ENCODE measurements around the gene LIPK. TPM values are rescaled to one million over a fixed set of nuclear protein-coding genes. Genes with fewer than 3 reads are reported as not detected.

The LIPK gene
- total RNA-seq, 1 experiment from 2014 or later: not detected

DNA sequence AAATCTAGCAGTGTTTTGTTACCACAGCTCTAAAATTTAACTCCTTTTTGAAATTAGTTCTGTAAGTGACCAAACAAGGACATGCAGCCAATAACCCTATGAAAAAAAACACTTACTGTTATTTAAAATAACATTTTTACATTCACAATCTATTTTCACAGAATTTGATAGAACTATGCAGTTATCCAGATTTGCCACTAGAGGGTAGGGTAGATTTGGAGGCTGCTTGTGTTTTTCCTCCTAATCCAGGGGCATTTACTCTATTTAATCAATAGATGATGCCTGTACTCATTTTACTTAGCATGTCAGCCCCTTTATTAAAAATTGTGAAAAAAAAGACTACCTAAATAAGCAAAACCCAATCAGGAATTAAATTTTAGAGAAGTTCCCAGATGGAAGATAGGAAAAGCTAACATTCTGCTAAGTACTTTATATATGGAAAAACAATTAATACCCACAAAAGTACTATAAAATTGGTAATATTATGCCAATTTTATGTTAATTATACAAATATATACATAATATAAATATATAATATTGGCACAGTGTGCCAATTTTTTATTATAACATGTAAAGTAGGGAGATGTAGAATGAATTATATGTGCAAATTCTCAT is 18.1 kb upstream of the LIPK start:
- H3K9me3 ChIP-seq (ENCODE audit: low read length): no peaks in the 10 kb centered on the region
- H3K79me2 ChIP-seq (ENCODE audit: low read length): no peaks in the 10 kb centered on the region
- H3K4me1 ChIP-seq (ENCODE audit: insufficient read depth, low read length): no peaks in the 10 kb centered on the region
- ChIA-PET POLR2A (ENCODE audit: unreplicated experiment) (no interaction called here), CTCF (no interaction called here)
- TF ChIP-seq, protein P1, sequence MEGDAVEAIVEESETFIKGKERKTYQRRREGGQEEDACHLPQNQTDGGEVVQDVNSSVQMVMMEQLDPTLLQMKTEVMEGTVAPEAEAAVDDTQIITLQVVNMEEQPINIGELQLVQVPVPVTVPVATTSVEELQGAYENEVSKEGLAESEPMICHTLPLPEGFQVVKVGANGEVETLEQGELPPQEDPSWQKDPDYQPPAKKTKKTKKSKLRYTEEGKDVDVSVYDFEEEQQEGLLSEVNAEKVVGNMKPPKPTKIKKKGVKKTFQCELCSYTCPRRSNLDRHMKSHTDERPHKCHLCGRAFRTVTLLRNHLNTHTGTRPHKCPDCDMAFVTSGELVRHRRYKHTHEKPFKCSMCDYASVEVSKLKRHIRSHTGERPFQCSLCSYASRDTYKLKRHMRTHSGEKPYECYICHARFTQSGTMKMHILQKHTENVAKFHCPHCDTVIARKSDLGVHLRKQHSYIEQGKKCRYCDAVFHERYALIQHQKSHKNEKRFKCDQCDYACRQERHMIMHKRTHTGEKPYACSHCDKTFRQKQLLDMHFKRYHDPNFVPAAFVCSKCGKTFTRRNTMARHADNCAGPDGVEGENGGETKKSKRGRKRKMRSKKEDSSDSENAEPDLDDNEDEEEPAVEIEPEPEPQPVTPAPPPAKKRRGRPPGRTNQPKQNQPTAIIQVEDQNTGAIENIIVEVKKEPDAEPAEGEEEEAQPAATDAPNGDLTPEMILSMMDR (conservative IDR thresholded peaks at IDR 0.05; ENCODE audit: low read depth, low read length): no peak
- TF ChIP-seq EZH2phosphoT487 (IDR thresholded peaks at IDR 0.05; ENCODE audit: borderline replicate concordance, low read length): no peak
- no peak for TF ChIP-seq EZH2 (IDR thresholded peaks at IDR 0.05; ENCODE audit: low read length, unreplicated experiment)
- H3K9ac ChIP-seq (ENCODE audit: low read length): no peak overlapping the region
- H3K4me2 ChIP-seq (ENCODE audit: low read length): no peak overlapping the region
- intact Hi-C loops (cut with micrococcal nuclease): no loop called here
- H3K27ac ChIP-seq (ENCODE audit: low read length): no peak overlapping the region
- DNase-seq: no peak
- BruUV-seq (replicated peaks): no TSS peak
- no peak overlapping the region for H3K4me3 ChIP-seq (ENCODE audit: low read length)
- no peaks in the 10 kb centered on the region for H3K27me3 ChIP-seq (ENCODE audit: low read length)
- H3K9me2 ChIP-seq (replicated peaks; ENCODE audit: low read length): no peaks in the 10 kb centered on the region
- no peaks in the 10 kb centered on the region for H3F3A ChIP-seq (ENCODE audit: low read length, unreplicated experiment)
- H2AFZ ChIP-seq (ENCODE audit: low read length): no peak overlapping the region
- ATAC-seq: no peak
- H3K36me3 ChIP-seq (ENCODE audit: low read depth, low read length): no peaks in the 10 kb centered on the region
- no peaks in the 10 kb centered on the region for H4K20me1 ChIP-seq (ENCODE audit: low read length)

DNA sequence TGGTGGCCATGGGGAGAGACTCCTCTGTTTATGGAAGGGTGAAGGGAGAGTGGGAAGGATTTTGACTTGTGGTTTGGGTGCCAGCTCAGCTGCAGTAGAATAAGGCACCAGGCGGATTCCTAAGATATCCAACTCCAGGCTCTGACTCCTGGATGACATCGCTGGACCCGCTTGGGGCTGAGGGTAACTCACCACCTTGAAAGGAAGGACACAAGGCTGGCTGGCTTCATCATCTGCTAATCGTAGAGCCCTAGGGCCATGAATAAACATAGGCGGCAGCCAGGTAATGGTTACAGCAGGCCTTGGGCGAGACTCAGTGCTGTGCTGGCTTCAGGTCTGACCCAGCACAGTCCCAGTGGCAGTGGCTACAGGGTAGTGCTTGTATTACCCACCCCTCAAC is 16.7 kb upstream of the LIPK start:
- intact Hi-C loops (cut with micrococcal nuclease): no loop called here
- no peak overlapping the region for H3K27ac ChIP-seq (ENCODE audit: low read length)
- H2AFZ ChIP-seq (ENCODE audit: low read length): no peak overlapping the region
- H3K4me2 ChIP-seq (ENCODE audit: low read length): no peak overlapping the region
- no peak for ATAC-seq
- H3K36me3 ChIP-seq (ENCODE audit: low read depth, low read length): no peaks in the 10 kb centered on the region
- no peaks in the 10 kb centered on the region for H3K9me3 ChIP-seq (ENCODE audit: low read length)
- no peaks in the 10 kb centered on the region for H3K4me1 ChIP-seq (ENCODE audit: insufficient read depth, low read length)
- no peak overlapping the region for H3K9ac ChIP-seq (ENCODE audit: low read length)
- no peaks in the 10 kb centered on the region for H3K79me2 ChIP-seq (ENCODE audit: low read length)
- BruUV-seq (replicated peaks): no TSS peak
- TF ChIP-seq EZH2 (IDR thresholded peaks at IDR 0.05; ENCODE audit: low read length, unreplicated experiment) (no peak), EZH2phosphoT487 (IDR thresholded peaks at IDR 0.05; ENCODE audit: borderline replicate concordance, low read length) (no peak)
- TF ChIP-seq, protein P1 (conservative IDR thresholded peaks at IDR 0.05; ENCODE audit: low read depth, low read length): no peak
- DNase-seq: no peak
- POLR2A ChIA-PET (ENCODE audit: unreplicated experiment): no interaction called here
- H3K4me3 ChIP-seq (ENCODE audit: low read length): no peak overlapping the region
- H3K27me3 ChIP-seq (ENCODE audit: low read length): no peaks in the 10 kb centered on the region
- H3F3A ChIP-seq (ENCODE audit: low read length, unreplicated experiment): no peaks in the 10 kb centered on the region
- H3K9me2 ChIP-seq (replicated peaks; ENCODE audit: low read length): no peaks in the 10 kb centered on the region
- CTCF ChIA-PET: no interaction called here
- no peaks in the 10 kb centered on the region for H4K20me1 ChIP-seq (ENCODE audit: low read length)

DNA sequence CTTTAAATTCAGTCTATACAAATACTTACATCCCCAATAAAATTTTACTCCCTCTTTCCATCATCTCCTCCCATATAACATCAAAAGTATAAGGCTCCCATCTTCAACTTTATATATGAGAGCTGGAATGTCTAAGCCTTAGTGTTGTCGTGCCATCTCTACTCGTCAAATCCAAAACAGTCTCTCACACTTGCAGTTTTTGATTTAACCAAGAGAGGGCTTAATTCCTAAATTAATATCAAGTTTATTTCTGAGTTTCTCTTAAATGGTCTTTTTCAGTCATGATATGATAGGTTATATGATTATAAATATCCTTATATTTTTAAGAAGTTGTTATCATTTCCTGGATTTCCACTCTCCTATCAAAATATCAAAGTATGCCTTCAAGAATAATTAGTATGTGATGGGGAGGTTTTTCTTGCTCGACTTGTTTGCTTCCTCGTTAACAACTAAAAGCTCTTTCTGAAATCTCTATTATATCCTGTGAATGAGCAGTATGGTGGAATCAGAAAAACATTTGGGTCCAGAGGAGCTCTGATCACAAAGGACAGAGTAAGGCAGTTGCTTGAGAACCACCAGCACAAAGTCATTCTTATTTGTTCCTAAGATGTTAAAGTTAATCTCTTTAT is 12.5 kb upstream of the LIPK start:
- DNase-seq: no peak
- no peak for ATAC-seq
- no peaks in the 10 kb centered on the region for H3K79me2 ChIP-seq (ENCODE audit: low read length)
- no peaks in the 10 kb centered on the region for H3K4me1 ChIP-seq (ENCODE audit: insufficient read depth, low read length)
- H3K27me3 ChIP-seq (ENCODE audit: low read length): no peaks in the 10 kb centered on the region
- TF ChIP-seq, protein P1 (conservative IDR thresholded peaks at IDR 0.05; ENCODE audit: low read depth, low read length): no peak
- TF ChIP-seq EZH2phosphoT487 (IDR thresholded peaks at IDR 0.05; ENCODE audit: borderline replicate concordance, low read length): no peak
- TF ChIP-seq EZH2 (IDR thresholded peaks at IDR 0.05; ENCODE audit: low read length, unreplicated experiment): no peak
- H3K9me2 ChIP-seq (replicated peaks; ENCODE audit: low read length): no peaks in the 10 kb centered on the region
- H3F3A ChIP-seq (ENCODE audit: low read length, unreplicated experiment): no peaks in the 10 kb centered on the region
- no peak overlapping the region for H3K4me3 ChIP-seq (ENCODE audit: low read length)
- ChIA-PET POLR2A (ENCODE audit: unreplicated experiment) (no interaction called here), CTCF (no interaction called here)
- no peaks in the 10 kb centered on the region for H3K36me3 ChIP-seq (ENCODE audit: low read depth, low read length)
- intact Hi-C loops (cut with micrococcal nuclease): no loop called here
- H2AFZ ChIP-seq (ENCODE audit: low read length): no peak overlapping the region
- H4K20me1 ChIP-seq (ENCODE audit: low read length): no peaks in the 10 kb centered on the region
- H3K9me3 ChIP-seq (ENCODE audit: low read length): no peaks in the 10 kb centered on the region
- no TSS peak for BruUV-seq (replicated peaks)
- no peak overlapping the region for H3K27ac ChIP-seq (ENCODE audit: low read length)
- no peak overlapping the region for H3K4me2 ChIP-seq (ENCODE audit: low read length)
- H3K9ac ChIP-seq (ENCODE audit: low read length): no peak overlapping the region
